Mucosa of stomach (tissue), 1 donor: ENCODE data around the gene MAP3K9.

Experiments
- H3K27me3 ChIP-seq: one replicate; pipeline ENCODE4 v1.7.0; 2013; ENCODE audit warnings: mild to moderate bottlenecking, low read length; ENCODE audit not compliant: control insufficient read depth, insufficient read depth
- H3K36me3 ChIP-seq: one replicate; pipeline ENCODE4 v1.7.0; 2013; ENCODE audit warnings: low read length; ENCODE audit not compliant: control insufficient read depth, insufficient read depth
- H3K4me1 ChIP-seq: one replicate; pipeline ENCODE4 v1.7.0; 2013; ENCODE audit warnings: mild to moderate bottlenecking, low read length; ENCODE audit not compliant: control insufficient read depth, insufficient read depth
- H3K4me3 ChIP-seq: one replicate; pipeline ENCODE4 v1.7.0; 2013; ENCODE audit warnings: low read length
- H3K9ac ChIP-seq: one replicate; pipeline ENCODE4 v1.7.0; 2013; ENCODE audit warnings: mild to moderate bottlenecking, low read length, moderate library complexity
- H3K9me3 ChIP-seq: one replicate; pipeline ENCODE4 v1.7.0; 2013; ENCODE audit warnings: mild to moderate bottlenecking, low read length, moderate library complexity; ENCODE audit not compliant: control insufficient read depth
- donor health status: Pancreatic carcinoma.

Gene MAP3K9

GRCh38 chr14:70700955-70701585 is 108.2 kb downstream of the MAP3K9 start:
- H3K9me3 ChIP-seq, result no peaks in the 10 kb centered on the region
- peaks cover 37% of the 10 kb centered on the region for H3K4me1 ChIP-seq
- H3K4me3 ChIP-seq, result no peak overlapping the region
- no peaks in the 10 kb centered on the region for H3K27me3 ChIP-seq
- H3K36me3 ChIP-seq, result no peaks in the 10 kb centered on the region
- no peak overlapping the region for H3K9ac ChIP-seq

GRCh38 chr14:70699646-70700045 is 109.7 kb downstream of the MAP3K9 start:
- Histone ChIP-seq H3K9me3 (no peaks in the 10 kb centered on the region), H3K36me3 (no peaks in the 10 kb centered on the region), H3K4me1 (peaks cover 37% of the 10 kb centered on the region), H3K4me3 (no peak overlapping the region), H3K27me3 (no peaks in the 10 kb centered on the region), H3K9ac (no peak overlapping the region)

GRCh38 chr14:70698288-70698687 is 111.0 kb downstream of the MAP3K9 start:
- Histone ChIP-seq H3K27me3 (no peaks in the 10 kb centered on the region), H3K4me3 (peak overlapping the region; percentile 2), H3K36me3 (no peaks in the 10 kb centered on the region), H3K9me3 (no peaks in the 10 kb centered on the region), H3K9ac (no peak overlapping the region), H3K4me1 (peaks cover 37% of the 10 kb centered on the region)

GRCh38 chr14:70697701-70698100 is 111.6 kb downstream of the MAP3K9 start:
- no peaks in the 10 kb centered on the region for H3K27me3 ChIP-seq
- no peak overlapping the region for H3K9ac ChIP-seq
- H3K4me3 ChIP-seq, result no peak overlapping the region
- no peaks in the 10 kb centered on the region for H3K36me3 ChIP-seq
- no peaks in the 10 kb centered on the region for H3K9me3 ChIP-seq
- peaks cover 37% of the 10 kb centered on the region for H3K4me1 ChIP-seq

- Histone ChIP-seq H3K4me3 (no peak overlapping the region), H3K4me1 (peaks cover 37% of the 10 kb centered on the region), H3K9ac (no peak overlapping the region)
These were observed 113.3 kb downstream of the MAP3K9 start for GRCh38 chr14:70696026-70696425.

GRCh38 chr14:70692210-70692609 is 117.1 kb downstream of the MAP3K9 start:
- Histone ChIP-seq H3K9ac (no peak overlapping the region), H3K9me3 (no peaks in the 10 kb centered on the region), H3K4me3 (no peak overlapping the region), H3K27me3 (no peaks in the 10 kb centered on the region), H3K4me1 (peaks cover 9% of the 10 kb centered on the region), H3K36me3 (no peaks in the 10 kb centered on the region)

More at GRCh38 chr14:70696026-70696425, 113.3 kb downstream of the MAP3K9 start:
- no peaks in the 10 kb centered on the region for H3K9me3 ChIP-seq
- no peaks in the 10 kb centered on the region for H3K27me3 ChIP-seq
- H3K36me3 ChIP-seq, result no peaks in the 10 kb centered on the region

- H3K36me3 ChIP-seq, result no peaks in the 10 kb centered on the region
- H3K27me3 ChIP-seq, result no peaks in the 10 kb centered on the region
- no peaks in the 10 kb centered on the region for H3K9me3 ChIP-seq
- no peaks in the 10 kb centered on the region for H3K4me1 ChIP-seq
- no peak overlapping the region for H3K9ac ChIP-seq
- no peak overlapping the region for H3K4me3 ChIP-seq
These were observed 123.7 kb downstream of the MAP3K9 start for GRCh38 chr14:70685474-70686197.

GRCh38 chr14:70683983-70684382 is 125.3 kb downstream of the MAP3K9 start:
- H3K4me3 ChIP-seq, result no peak overlapping the region
- H3K27me3 ChIP-seq, result no peaks in the 10 kb centered on the region
- no peaks in the 10 kb centered on the region for H3K9me3 ChIP-seq
- H3K4me1 ChIP-seq, result no peaks in the 10 kb centered on the region
- H3K9ac ChIP-seq, result no peak overlapping the region
- H3K36me3 ChIP-seq, result no peaks in the 10 kb centered on the region

GRCh38 chr14:70680748-70681147 is 128.6 kb downstream of the MAP3K9 start:
- no peaks in the 10 kb centered on the region for H3K36me3 ChIP-seq
- H3K4me1 ChIP-seq, result peaks cover 7% of the 10 kb centered on the region
- no peak overlapping the region for H3K4me3 ChIP-seq
- no peaks in the 10 kb centered on the region for H3K27me3 ChIP-seq
- no peaks in the 10 kb centered on the region for H3K9me3 ChIP-seq
- no peak overlapping the region for H3K9ac ChIP-seq

GRCh38 chr14:70677341-70677740 is 132.0 kb downstream of the MAP3K9 start:
- no peak overlapping the region for H3K4me3 ChIP-seq
- peaks cover 7% of the 10 kb centered on the region for H3K4me1 ChIP-seq
- no peaks in the 10 kb centered on the region for H3K9me3 ChIP-seq
- H3K9ac ChIP-seq, result no peak overlapping the region
- H3K36me3 ChIP-seq, result no peaks in the 10 kb centered on the region
- H3K27me3 ChIP-seq, result no peaks in the 10 kb centered on the region
